Medulla oblongata (tissue), 1 donor: Measurements from ENCODE around the gene ZFAND6.
"Not testable (repeated sequence)": the region's sequence is repeated elsewhere in the genome, so short reads cannot be mapped to it uniquely, and the experiment has no call there.

ENCODE experiments used
- DNase-seq: peaks from one replicate; pipeline ENCODE4 v3.0.0-alpha.2; 2015; ENCODE audit errors: extremely low spot score

ZFAND6 gene

DNA sequence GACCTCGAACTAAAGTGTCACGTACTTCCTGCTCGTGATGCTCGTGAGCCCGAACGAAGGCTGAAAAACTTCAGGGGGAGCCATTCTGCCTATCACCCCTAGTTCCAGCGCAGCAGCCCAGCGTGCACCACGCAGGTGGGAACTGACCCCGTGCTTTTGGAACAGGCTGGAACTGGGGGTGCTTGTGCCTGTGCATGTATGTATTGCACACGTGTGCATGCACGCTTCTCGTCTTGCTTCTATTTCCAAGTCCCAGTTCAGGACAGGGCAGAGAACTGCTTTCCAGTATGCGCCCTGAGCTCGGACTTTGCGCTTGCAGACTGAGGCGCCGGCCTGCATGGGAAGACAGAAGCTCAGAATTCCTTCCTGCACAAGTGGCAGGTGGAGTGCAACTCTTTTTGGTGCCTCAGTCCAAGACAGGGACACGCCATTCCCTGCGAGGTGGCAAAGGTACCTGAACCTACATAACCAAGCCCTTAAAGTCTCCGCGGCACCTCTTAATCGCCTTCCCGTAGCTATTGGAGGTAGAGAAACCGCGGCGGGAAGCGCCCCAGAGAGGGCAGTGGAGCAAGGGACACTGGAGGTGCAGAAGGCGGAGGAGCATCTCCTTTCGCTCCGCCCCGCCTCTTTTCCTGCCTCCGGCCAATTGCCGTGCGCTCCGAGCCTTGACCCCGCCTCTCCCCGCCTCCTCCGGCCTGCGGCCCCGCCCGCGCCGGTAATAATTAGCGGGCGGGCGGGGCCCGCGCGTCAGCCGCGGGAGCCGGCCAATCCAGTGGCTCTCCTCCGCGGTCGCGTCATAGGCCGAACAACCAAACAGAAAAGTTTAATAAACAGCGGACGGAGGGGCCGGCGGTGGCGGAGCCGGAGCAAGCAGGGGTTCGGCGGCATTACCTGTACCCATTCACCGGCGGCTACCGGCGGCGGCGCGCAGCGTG lies at the start of gene ZFAND6:
Gene ZFAND6, plus strand, starts transcription at position 826 of the 935 bp plus-strand sequence. CDS start 60,669 bp downstream, outside the sequence.
- DNase-seq = peak; percentile 98

DNA sequence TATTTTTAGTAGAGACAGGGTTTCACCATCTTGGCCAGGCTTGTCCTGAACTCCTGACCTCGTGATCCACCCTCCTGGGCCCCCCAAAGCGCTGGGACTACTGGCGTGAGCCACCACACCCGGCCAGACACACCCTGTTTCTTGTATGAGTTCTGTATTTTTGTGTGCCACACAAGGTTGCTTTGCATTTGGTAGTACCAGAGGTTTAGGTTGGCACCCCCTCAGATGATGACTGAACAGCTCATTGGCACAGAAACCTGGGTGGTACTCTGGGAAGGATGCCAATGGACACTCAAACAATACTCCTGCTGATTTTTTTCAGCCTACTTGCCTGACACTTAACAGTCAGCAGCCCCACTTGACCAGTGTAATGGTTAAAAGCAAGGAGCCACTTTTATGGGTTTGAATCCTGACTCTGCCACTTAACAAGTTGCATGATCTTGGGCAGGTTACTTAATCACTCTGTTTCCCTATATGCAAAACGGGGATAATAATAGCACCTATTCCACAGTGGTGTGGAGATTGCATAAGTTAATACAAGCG lies 49.3 kb upstream of the ZFAND6 start:
- no peak for DNase-seq

DNA sequence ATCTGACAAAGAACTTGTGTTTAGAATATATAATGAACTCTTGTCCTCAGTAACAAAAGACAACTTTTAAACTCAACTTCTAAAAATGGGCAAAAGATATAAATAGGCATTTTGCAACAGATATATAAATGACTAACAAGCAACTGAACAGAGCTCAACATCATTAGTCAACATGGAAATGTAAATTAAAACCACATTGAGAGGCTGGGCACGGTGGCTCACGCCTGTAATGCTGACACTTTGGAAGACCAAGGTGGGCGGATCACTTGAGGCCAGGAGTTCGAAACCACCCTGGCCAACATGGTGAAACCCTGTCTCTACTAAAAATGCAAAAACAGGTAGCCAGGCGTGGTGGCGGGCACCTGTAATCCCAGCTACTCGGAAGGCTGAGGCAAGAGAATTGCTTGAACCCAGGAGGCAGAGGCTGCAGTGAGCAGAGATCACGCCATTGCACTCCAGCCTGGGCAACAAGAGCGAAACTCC lies 48.4 kb upstream of the ZFAND6 start:
- DNase-seq = not testable (repeated sequence)

DNA sequence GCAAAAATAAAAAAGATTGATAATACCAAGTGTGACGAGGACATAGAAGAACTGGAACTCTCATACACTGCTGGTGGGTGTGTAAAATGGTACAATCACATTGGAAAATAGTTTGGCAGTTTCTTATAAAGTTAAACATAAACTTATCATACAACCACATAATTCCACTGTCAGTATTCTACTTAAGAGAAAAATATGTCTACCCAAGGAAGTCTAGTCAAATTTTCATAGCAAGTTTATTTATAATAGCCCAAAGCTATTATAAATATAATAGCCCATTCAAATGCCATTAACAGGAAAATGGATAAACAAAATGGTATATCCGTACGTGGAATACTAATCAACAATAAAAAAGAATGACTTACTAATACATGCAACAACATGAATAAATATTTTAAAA lies 47.9 kb upstream of the ZFAND6 start:
- DNase-seq = no peak

DNA sequence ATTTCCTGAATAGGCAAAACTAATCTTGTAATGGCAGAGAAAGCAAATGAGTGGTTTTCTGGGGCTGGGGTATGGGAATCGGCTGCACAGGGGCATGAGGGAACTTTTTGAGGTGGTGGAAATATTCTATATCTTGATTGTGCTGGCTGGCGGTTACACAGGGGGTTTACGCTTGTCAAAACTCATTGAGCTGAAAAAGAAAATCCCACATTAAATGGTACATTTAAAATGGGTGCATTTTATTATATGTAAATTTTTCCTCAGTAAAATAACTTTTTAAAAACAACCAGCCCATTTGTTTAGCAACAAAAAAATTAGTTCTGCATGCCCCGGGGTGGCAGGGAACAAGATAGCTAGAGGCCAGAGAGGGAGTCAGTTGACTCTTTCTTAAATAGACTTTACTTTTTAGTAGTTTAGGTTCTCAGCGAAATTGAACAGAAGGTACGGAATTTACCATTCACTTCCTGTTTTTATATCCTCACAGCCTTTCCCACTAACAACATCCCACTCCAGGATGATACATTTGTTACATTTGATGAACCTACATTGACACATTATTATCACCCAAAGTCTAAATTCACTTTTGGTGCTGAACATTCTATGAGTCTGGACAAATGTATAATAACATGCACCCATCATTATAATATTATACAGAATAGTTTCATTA lies 47.3 kb upstream of the ZFAND6 start:
- DNase-seq = no peak

DNA sequence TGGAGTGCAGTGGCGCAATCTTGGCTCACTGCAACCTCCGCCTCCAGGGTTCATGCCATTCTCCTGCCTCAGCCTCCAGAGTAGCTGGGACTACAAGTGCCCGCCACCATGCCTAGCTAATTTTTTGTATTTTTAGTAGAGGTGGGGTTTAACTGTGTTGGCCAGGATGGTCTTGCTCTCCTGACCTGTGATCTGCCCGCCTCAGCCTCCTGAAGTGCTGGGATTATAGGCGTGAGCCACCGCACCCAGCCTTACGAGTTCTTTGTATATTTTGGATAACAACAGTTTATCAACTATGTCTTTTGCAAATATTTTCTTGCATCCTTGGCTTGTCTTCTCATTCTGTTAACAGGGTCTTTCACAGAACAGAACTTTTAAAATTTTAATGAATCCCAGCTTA lies 45.3 kb upstream of the ZFAND6 start:
- DNase-seq = not testable (repeated sequence)

DNA sequence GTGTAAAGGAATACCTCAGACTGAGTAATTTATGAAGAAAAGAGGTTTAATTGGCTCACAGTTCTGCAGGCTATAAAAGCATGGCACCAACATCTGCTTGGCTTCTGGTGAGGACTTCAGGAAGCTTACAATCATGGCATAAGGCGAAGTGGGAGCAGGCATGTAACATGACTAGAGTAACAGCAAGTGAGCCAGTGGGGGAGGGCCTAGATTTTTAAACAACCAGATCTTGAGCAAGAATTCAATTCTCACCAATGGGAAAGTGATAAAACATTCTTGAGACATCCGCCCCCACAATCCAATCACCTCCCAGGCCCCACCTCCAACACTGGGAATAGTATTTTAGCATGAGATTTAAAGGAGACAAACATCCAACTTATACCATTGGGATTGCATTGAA lies 44.3 kb upstream of the ZFAND6 start:
- no peak for DNase-seq

DNA sequence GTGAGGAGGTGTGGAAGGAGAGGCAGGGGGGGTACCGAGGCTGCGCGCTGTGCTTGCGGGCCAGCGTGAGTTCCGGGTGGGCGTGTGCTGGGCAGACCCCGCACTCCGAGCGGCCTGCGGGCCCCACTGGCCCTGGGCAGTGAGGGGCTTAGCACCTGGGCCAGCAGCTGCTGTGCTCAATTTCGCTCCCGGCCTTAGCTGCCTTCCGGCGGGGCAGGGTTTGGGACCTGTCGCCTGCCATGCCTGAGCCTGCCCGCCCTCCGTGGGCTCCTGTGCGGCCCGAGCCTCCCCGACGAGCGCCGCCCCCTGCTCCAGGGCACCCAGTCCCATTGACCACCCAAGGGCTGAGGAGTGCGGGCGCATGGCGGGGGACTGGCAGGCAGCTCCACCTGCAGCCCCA lies 43.0 kb upstream of the ZFAND6 start:
- DNase-seq = not testable (repeated sequence)

DNA sequence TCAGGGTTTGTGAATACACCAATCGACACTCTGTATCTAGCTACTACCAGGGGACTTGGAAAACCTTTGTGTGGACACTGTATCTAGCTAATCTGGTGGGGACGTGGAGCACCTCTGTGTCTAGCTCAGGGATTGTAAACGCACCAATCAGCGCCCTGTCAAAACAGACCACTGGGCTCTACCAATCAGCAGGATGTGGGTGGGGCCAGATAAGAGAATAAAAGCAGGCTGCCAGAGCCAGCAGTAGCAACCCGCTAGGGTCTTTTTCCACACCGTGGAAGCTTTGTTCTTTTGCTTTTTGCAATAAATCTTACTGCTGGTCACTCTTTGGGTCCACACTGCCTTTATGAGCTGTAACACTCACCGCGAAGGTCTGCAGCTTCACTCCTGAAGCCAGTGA lies 42.3 kb upstream of the ZFAND6 start:
- not testable (repeated sequence) for DNase-seq

DNA sequence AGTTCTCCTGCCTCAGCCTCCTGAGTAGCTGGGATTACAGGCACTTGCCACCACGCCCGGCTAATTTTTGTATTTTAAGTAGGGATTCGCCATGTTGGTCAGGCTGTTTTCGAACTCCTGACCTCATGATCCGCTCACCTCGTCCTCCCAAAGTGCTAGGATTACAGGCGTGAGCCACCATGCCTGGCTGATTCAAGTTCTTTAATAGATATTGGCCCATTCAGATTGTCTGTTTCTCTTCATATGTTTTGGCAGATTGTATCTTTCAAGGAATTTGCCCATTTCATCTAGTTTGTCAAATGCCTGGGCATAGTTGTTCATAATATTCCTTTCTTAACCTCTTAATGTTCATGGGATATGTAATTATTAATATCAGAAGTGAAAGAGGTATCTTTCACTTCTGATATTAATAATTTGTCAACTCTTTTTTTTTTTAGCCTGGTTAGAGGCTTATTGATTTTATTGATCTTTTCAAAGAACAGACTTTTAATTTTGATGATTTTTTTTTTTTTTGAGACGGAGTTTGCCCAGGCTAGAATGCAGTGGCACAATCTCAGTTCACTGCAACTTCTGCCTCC lies 40.2 kb upstream of the ZFAND6 start:
- no peak for DNase-seq

DNA sequence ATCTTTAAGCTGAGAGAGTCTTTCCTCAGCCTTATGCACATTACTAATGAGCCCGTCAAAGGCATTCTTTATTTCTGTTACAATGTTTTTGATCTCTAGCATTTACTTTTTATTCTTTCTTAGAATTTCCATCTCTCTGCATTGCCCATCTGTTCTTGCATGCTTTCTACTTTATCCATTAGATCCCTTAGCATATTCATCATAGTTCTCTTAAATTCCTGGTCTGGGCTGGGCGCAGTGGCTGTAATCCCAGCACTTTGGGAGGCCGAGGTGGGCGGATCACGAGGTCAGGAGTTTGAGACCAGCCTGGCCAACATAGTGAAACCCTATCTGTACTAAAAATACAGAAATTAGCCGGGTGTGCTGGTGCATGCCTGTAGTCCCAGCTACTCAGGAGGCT lies 39.3 kb upstream of the ZFAND6 start:
- not testable (repeated sequence) for DNase-seq

DNA sequence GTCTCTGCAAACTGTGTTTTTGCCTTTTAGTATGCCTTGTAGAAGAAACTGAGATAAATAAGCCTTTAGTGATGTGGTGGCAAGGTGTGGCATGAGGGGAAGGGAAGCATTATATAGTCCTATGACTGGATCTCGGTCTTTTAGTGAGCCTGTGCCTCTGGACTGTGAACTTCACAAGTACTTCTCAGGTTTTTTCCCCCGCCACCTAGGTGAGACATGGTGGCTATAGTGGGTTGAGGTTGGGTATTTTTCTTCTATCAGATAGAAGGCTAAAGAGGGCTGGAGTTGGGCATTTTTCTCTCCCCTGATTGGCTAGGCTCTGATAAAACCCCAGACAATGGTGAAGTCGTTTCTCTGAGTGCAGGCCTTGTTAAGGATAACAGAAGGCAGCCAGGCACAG lies 38.7 kb upstream of the ZFAND6 start:
- no peak for DNase-seq

DNA sequence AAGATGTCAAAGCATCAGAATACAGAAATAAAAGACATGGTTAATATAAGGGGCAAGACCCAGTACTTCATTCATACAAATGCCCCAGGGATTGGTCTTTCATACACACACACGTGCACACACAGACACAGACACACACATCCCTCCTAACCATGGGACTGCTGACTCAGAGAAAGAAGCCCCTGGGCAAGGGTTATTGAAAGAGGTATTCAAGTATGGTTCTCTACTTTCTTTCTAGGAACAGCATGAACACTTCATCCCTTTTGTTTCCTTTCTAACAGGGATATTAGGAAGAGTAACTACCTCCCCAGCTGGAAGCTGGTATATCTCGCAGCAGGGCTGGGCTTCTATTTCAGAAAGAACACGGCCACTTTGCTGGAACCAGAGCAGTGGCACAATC lies 33.2 kb upstream of the ZFAND6 start:
- no peak for DNase-seq

DNA sequence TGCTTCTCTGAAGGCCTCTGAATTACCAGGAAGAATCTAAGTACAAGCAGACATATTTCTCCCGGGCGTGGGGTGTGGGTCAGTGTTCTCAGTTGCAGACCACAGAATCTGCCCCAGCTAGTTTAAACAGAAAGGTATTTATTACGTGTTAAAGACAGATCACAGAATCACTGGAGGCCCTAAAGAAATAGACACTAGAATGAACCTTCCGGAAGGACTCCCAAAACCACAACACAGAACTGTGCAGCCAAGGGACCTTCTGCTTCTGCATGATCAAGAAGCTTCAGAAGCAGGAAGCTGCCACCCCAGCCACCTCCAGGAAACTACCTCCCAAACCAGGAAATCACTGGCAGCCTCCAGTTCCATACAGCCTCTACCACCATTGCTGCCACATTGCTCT lies 32.7 kb upstream of the ZFAND6 start:
- DNase-seq = no peak

DNA sequence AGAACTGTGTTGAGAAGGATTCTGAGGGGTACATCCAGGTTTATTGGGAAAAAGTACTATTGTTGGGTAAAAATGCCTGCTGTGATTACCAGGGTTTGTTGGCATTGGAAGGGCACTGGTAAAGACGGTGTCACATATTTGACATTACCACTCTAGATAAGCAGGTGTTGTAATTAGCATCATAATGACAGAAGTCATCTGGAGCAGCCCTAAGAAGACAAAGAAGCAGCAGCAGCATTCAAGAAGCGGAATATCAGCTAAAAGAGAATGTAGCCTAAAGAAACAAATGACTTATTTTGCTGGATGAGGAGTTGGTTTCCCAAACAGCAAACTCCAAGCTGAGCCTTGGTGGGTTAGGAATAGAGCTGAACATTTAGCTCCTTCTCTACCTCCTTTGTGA lies 30.5 kb upstream of the ZFAND6 start:
- no peak for DNase-seq

DNA sequence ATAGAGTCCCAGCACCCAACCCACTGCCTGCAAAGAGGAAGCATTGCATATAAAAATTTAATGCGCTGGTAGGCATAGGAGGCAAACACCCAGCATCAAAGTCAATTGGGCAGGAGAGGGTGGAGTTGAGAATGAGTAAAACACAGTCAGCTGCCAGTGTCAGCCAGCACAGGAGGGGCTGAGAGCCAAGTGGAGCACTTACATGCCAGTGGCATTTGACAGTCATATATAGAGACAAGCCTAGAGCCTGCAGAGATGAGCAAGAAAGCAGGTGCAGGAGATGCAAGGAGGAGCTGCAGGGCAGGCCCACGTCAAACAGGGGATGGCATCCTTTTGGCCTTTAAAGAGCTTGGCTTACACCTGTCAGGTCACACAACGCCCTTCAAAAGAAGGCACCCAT lies 27.6 kb upstream of the ZFAND6 start:
- no peak for DNase-seq

DNA sequence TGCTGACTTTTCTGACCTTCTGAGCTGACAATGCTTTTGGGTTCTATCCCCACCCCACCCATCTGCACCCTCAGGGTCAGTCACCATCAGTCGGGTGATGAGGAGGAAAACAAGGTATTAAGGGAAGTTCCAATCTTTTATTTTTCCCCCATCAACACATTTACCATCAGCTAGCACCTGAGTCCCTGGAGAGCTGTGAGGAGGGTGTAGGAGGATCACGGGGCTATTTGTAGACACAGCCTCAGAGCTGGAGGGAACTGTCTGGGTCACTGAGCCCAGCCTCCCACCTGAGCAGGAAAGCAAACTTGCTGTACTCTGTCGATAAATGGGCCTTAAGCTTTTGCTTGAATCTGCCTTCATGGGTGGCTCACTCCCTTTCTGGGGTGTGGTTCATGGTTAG lies 24.8 kb upstream of the ZFAND6 start:
- DNase-seq = no peak

DNA sequence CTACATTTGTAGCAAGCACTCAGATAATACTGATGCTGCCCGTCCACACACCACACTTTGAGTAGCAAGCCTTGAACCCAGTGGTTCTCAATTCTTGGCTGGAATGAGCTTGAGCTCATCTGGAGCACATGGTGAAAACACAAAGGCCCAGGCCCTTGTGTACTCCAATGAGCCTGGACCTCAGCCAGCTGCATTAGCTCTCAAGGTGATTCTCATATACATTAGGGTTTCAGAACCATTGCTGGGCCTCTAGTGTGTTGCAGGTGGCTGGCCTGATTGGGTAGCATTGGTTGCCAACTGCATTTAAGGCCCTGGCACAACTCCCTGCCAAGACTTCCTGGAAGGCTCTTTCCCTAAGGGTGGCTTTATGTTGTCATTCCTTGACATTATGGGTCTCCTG lies 23.4 kb upstream of the ZFAND6 start:
- DNase-seq = no peak

DNA sequence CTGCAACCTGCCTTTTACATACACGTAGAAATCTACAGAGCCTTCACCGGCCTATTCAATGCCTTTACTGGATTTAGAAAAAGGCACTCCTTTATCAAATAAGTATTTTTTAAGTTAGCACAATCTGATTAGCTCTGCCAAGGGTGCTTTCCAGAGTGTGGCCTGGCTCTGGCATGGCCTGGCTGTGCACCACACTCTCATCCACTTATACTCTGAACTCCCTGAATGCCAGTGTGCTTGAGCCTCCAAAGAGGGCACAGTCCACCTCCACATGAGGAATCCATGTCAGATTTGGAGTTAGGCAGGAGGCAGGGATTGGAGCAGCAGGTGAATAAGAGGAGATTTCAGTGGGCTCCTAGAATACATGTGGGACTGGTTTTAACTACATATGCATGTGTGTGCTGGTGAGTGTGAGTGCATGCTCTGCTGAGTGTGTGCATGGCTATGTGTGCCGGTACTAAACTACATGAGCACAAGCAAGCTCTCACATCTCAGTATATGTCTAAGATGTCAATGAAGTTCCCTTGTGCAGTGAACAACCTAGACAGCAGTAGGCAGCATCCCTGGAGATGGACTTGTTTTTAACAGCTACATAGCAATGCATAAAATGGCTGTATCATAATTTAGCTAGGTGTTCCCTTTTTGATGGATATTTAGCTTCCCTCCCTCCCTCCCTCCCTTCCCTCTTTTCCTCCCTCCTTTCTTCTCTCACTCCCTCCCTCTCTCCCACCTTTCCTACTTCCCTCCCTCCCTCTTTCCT lies 17.8 kb upstream of the ZFAND6 start:
- DNase-seq = no peak

DNA sequence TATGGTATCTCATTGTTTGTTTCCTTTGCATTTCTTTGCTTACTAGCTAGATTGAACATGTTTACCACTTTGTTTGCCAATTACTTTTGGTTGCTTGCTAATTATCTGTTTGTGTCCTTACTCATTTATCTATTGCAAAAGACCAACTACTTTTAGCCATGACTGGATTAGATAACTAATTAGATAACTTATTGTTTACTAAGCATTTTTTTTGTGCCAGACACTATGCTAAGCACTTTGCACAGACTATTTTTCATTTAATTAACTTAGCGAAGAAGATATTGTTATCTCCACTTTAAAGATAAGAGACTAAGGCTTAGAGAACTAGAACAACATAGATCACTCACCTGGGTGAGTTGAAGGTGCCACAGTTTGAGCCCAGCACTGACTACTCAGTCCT lies 16.9 kb upstream of the ZFAND6 start:
- no peak for DNase-seq

DNA sequence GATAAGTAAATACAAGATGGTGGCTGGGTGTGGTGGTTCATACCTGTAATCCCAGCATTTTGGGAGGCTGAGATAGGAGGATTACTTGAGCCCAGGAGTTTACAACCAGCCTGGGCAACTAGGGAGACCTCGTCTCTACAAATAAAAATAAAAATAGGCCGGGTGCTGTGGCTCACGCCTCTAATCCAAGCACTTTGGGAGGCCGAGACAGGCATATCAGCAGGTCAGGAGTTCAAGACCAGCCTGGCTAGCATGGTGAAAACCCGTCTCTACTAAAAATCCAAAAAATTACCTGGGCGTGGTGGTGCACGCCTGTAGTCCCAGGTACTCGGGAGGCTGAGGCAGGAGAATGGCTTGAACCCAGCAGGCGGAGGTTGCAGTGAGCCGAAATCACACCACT lies 14.3 kb upstream of the ZFAND6 start:
- not testable (repeated sequence) for DNase-seq

DNA sequence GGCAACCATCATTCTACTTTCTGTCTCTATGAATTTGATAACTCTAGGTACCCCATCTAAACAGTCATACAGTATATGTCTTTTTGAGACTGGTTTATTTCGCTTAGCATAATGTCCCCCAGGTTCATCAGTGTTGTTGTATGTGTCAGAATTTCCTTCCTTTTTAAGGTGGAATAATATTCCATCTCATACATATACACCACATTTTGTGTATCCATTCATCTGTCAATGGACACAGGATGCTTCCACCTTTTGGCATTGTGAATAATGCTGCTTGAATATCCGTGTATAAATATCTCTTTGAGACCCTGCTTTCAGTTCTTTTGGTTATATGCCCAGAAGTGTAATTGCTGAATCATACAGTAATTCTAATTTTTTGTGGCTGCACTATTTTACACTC lies 10.4 kb upstream of the ZFAND6 start:
- DNase-seq = no peak
